ENCODE measurements around the gene SLCO6A1.
"Not testable (repeated sequence)": the region's sequence is repeated elsewhere in the genome, so short reads cannot be mapped to it uniquely, and the experiment has no call there.

Gene SLCO6A1, protein sequence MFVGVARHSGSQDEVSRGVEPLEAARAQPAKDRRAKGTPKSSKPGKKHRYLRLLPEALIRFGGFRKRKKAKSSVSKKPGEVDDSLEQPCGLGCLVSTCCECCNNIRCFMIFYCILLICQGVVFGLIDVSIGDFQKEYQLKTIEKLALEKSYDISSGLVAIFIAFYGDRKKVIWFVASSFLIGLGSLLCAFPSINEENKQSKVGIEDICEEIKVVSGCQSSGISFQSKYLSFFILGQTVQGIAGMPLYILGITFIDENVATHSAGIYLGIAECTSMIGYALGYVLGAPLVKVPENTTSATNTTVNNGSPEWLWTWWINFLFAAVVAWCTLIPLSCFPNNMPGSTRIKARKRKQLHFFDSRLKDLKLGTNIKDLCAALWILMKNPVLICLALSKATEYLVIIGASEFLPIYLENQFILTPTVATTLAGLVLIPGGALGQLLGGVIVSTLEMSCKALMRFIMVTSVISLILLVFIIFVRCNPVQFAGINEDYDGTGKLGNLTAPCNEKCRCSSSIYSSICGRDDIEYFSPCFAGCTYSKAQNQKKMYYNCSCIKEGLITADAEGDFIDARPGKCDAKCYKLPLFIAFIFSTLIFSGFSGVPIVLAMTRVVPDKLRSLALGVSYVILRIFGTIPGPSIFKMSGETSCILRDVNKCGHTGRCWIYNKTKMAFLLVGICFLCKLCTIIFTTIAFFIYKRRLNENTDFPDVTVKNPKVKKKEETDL

DNA sequence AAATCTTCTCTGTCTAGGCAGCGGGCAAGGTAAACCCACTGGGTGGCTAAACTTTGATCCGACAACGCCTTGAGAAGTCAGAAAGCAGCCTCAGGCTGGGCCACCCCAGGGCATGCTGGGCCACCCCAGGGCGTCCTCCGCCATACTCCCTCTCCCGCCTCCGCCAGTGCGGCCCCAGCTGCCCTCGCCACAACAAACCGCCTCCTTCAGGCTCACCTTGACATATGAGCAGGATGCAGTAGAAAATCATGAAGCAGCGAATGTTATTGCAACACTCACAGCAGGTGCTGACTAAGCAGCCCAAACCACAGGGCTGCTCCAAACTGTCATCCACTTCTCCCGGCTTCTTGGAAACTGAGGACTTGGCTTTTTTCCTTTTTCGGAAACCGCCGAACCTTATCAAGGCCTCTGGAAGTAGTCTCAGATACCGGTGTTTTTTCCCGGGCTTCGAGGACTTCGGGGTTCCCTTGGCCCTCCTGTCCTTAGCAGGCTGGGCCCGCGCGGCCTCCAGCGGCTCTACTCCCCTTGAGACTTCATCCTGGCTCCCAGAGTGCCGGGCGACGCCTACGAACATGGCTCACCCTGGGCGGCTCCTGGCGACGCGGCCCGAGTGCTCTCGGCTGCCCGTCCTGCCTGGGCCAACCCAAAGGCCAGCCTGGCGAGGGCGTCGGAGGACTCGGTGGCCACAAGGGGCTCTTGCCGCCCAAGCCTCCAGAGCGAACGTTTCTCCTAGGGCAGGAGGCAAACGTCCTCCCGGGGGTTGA, at the start of gene SLCO6A1:
TSS of gene SLCO6A1 (minus strand) at position 731 of the 764 bp plus-strand sequence. CDS start at position 574, 157 bp downstream.
- no peak for DNase-seq (ENCODE audit: low spot score)

DNA sequence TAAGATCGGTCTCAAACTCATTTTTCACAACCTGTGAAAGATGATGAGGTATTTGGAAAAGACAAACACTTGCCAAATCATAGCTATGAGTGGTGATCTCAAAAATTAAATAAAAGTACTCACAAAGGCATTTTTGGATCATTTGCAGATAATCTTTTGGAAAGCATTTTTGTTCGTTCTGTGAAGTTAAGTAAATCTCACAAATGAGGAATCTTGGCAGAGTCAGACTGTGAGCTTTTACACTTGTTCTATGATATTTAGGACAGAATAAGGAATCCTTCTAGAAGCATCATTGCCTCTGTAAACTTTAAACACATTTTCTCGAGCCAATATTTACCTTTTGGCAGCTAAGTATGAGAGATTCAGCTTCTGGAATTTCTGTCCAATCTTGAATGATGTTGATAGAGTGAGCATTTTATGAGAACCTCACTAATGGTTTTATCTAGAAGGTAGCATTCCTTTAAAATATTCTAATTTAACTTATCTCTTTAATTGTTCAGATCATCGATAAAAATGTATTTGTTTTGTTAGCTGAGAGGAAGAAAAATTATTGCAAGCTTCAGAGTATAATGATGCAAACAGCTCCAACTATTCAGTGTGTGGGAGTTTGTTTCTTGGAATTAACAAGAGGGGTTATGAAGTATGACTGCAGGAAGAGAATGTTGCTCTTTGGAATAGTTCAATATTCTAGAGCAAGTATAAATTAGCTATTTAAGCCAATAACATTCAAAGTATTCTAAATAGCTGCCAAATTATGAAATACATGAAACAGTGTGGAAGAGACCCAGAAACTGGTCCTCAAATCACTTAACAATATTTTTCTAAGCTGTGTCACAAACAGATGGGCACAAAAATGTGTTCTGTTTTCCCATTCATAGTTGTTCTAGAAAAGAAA, 48.6 kb upstream of the SLCO6A1 start:
- no peak for DNase-seq (ENCODE audit: low spot score)

DNA sequence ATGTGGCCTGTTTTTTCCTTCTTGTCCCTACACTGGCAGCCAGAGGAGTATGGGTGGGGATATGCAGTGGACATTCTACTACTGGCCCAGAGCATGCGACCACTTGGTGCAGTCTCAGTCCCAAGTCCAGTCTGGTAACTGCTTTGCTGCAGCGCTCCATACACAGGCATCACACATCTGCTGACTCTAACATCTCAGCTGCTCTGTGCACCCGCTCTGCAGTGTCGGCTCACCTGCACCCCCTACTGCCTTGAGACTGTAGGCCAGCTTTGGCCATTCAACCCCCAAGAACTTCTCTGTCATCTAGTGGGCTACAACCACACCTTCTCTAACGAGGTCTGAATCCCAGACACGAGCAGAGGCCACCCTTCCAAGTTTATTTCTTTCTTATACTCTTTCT, 46.4 kb upstream of the SLCO6A1 start:
- no peak for DNase-seq (ENCODE audit: low spot score)

DNA sequence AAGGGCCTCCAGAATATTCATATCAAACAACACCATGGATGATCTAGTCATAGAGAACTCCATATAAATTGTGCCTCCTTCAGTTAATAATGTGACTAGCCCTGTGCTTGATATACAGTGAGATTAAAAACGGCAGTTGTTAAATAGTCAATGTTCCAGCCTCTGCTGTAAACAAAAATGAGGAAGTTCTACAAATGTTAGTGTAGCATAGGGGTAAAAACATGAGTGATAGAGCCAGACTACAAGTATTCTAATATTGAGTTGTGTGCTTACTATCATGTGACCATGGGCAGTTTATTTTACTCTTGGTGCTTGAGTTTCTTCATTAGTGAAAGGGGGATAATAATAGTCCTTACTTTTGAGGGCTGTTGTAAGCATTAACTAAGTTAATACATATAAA, 43.3 kb upstream of the SLCO6A1 start:
- no peak for DNase-seq (ENCODE audit: low spot score)

DNA sequence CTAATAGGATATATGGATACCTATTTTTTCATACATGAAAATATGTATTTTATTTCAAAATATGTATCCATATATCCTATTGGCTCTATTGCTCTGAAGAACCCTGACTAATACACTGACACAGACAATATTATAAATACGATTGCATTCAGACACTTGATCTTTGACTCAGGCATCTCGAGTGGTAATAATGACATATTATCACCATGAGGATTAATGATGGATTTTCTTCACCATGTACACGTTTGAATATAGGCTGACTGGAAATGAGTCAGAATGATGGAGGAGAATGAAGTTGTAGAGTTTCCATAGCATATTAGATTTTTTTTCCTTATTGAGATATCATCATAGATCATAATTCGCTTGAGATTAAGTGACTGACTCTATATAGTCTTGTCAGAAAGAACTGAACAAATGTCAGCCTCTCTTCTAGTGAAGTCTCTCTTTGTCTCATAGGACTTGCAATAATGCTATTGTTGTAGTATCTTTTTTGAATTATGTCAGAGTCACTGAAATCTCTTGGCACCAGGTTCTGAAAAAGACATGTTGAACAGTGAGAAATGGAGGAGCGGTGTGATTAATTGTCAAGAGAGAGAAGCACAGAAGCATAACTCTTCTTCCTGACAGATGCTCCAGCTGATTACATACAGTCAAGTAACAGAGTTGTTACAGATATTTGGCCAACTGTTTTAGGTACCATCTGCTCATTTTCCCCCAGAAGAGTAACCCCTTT, 41.4 kb upstream of the SLCO6A1 start:
- no peak for DNase-seq (ENCODE audit: low spot score)

DNA sequence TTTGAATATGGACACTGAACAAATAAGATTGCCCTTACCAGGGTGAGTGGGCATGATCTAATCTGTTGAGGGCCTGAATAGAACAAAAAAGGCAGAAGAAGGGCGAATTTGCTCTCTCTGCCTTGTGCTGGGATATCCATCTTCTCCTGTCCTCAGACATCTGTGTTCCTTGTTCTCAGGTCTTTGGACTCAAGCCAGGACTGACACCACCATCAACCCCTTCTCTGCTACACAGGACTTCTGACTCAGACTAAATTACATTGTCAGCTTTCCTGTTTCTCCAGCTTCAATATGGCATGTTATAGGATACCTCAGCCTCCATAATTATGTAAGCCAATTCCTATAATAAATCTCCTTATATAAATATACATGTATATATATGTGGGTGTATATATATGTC, 40.8 kb upstream of the SLCO6A1 start:
- DNase-seq (ENCODE audit: low spot score), result no peak

DNA sequence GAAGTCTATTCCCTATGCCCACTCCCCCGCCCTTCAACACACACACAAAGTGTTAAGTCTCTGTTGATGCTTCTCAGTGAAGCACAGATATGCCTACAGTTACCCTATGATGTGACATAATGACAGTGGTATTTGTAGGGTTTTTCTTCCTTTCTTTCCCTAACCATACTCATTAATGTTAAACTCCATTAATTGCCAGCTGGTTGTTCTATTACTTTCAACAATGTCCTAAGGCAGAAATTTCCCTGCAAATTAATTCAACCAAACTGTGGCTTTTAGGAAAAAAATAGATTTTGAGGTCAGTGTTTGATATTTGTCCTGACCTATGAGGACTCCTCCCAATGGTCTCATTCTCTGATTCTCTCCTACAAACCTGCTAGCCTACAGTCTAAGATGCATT, 38.2 kb upstream of the SLCO6A1 start:
- DNase-seq (ENCODE audit: low spot score), result no peak

DNA sequence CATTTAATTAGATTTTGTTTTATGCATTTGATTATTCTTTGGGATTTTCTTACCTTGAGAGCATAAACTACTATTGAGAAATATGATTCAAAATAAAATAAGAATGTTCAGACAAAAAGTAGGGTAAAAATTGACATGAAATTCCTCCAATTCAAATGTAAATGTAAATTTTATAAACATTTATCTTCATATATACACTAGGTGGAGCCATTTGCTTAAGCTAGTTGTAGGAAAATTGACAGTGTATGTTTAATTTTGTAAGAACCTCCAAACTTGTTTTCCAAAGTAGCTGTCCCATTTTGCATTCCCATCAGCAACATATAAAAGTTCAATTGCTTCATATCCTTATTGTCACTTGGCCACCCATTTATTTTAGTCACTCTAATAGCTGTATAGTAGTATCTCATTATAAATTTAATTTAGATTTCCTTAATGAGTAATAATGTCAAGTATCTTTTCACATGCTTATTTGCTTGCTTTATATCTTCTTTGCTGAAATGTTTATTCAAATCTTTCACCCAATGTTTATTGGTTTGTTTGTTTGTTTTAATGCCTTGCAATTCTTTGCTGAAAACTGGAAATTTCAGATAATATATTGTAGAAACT, 37.6 kb upstream of the SLCO6A1 start:
- no peak for DNase-seq (ENCODE audit: low spot score)

DNA sequence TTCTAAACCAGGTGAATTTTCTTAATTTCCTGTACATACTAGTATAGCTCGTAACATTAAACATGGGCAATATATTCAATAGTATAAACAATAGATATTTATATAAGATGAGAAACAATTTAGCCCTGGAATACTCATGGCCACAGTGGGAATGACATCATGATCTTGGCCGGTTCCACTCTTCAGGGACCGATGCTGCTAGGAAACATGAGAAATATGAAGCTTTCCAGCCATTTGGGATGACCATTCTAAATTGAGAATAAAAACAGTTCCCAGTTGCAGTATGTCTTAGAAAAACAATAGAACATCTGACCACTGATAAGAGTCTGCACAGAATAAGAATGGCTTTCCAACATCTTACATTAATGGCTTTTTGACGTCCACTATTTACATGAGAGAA, 33.3 kb upstream of the SLCO6A1 start:
- no peak for DNase-seq (ENCODE audit: low spot score)

DNA sequence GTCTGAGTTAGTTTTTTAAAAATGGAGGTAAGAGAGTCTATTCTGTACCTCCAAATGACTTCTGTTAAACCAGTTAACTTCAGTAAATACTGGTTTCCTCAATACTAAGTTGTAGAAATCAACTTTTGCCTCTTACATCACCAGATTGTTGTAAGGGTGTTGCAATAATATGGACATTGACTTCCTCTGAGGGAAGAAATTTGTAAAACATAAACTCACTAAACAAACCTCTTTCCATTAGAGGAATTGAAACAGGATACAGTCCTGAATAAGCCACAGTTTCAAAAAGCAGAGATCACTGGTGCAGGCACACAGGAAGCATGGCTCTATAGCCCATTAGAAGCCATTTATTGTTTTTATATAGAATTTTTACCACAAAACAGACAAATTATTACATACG, 32.7 kb upstream of the SLCO6A1 start:
- no peak for DNase-seq (ENCODE audit: low spot score)

DNA sequence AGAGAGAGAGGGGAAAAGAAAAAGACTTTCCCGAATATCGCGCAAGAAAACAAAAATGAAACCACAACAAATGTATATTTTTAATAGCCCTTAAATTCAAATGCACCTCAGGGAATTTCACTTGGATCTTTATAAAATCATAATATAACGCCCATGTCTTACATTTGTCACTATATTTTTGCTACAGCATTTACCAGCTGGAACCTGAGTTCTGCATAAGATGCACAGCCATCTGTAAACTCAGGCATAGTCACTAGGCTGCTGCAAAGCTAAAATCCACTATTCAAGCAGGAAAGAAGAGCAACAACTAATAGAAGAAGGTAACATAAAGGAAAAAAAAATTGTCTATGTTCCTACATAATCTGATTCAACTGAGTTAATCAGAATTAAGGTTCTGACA, 30.6 kb upstream of the SLCO6A1 start:
- DNase-seq (ENCODE audit: low spot score), result no peak

DNA sequence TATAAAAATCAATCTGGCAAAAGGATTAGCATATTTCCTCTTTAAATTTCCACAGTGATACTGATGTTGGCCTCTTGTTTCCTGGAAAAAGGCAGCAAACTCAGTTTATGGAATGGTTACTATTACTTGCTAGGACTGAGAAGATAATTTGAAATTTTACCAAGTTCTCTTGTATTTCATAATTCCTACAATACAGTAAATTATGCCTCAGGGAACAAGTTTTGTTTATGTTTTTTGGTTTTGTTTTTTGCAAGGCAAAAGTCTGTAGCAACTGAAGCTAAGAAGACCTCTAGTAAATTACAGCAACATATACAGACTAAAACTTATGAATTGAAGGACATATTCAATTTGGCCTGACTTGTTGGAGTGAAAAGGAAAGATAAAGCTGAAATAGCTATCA, 30.2 kb upstream of the SLCO6A1 start:
- no peak for DNase-seq (ENCODE audit: low spot score)

DNA sequence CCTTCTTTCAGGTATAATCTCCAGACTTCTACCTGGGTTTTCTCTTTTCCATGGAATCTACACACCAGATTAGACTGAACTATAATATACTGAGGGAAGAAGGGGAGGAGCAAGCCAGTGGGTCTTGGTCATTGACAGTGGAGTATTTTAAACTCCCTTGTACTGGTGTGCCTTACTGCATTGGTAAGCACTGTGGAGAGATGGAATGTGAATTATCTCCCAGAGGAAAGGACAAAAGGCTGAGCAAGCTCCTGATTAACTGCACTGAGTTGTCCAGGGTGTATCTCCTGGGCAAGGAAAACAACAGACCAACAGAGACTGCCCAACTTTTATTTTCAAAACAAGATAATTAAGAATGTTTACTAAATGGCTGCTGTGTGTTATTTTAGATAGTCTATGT, 29.8 kb upstream of the SLCO6A1 start:
- DNase-seq (ENCODE audit: low spot score), result no peak

DNA sequence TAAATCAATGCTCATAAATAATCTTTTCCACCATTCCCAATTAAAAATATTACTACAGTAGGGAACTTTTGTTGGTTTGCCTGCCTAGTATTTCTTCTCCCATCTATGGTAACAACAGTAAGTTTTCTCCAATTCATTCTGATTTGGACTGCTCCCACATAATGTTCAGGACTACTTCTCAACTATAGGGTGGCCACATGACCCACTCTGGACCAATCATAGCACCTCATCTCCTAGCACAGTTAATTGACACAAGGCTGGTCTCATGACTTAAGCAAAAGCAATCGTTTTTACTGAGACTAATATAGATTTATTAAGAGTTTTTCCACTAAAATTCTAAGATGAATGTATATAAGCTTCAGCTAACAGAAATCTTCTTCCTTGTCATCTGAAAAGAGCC, 28.7 kb upstream of the SLCO6A1 start:
- no peak for DNase-seq (ENCODE audit: low spot score)

DNA sequence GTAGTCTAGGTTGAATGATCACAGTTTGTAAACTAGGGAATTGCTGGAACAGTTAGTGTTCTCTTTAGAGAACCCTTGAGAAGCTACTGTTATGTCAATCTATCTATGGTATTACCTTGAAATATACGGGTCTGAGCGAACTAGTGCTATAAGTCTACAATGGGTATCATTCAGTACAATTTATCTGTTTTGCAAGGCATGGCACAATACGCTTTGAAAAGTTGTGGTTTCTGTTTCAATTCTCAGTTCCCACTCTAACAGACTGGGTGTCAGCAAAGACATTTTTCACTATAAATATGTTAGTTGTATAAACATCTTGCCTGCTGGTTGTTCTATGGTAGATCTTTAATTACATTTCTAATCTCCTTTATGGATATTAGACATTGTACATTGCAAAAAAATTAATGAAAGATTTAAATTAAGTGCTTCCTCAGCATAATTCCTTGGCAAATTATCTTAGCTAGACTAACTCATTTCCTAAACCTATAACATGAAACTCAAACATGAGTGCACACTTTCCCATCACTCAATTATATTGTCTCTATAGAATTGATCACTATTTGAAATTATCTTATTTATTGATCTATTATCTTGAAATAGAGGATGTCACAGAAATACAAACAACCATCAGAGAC, 24.9 kb upstream of the SLCO6A1 start:
- DNase-seq (ENCODE audit: low spot score), result no peak

DNA sequence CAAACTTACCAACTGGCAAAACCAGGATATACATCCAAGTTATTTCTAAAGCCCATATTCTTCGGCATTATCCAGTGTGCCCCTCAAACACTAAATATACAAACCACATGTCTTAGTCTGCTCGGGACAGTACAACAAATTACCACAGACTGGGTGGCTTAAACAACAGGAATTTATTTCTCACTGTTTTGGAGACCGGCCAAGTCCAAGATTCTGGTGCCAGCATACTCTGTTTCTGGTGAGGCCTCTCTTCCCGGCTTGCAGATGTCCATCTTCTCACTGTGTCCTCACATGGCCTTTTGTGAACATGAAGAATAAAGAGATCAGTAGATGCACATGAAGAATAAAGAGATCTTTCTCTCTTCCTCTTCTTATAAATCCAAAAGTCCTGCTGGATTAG, 12.9 kb upstream of the SLCO6A1 start:
- DNase-seq (ENCODE audit: low spot score), result no peak

DNA sequence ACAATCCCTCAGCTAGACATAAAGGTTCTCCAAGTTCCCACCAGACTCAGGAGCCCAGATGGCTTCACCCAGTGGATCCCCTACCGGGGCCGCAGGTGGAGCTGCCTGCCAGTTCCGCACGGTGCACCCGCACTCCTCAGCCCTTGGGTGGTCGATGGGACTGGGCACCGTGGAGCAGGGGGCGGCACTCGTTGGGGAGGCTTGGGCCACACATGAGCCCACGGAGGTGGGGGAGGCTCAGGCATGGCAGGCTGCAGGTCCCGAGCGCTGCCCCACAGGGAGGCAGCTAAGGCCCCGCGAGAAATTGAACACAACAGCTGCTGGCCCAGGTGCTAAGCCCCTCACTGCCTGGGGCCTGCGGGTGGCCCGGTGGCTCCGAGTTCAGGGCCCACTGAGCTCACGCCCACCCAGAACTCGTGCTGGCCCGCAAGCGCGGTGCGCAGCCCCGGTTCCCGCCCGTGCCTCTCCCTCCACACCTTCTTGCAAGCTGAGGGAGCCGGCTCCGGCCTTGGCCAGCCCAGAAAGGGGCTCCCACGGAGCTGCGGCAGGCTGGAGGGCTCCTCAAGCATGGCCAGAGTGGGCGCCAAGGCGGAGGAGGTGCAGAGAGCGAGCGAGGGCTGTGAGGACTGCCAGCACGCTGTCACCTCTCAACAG, 7.4 kb downstream of the SLCO6A1 start:
- DNase-seq (ENCODE audit: low spot score), result not testable (repeated sequence)

DNA sequence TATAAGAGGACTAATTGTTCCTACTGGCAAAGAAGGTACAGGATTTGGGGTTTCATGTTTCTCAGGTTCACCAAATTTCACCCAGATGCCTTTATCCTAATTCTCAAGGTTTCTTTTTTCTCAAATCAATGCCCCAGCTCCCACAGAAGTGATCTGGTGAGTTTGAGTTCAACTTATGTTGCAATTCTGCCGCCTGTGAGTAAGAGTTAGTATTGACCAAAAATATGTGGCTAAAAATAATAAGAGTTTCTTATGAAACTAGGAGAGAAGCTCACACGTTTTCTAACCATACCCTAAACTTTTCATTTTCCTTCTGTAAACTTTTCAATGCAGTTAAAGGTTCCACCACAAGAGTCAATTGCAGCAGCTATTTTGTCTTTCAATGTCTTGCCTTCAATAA, 15.1 kb downstream of the SLCO6A1 start:
- no peak for DNase-seq (ENCODE audit: low spot score)

DNA sequence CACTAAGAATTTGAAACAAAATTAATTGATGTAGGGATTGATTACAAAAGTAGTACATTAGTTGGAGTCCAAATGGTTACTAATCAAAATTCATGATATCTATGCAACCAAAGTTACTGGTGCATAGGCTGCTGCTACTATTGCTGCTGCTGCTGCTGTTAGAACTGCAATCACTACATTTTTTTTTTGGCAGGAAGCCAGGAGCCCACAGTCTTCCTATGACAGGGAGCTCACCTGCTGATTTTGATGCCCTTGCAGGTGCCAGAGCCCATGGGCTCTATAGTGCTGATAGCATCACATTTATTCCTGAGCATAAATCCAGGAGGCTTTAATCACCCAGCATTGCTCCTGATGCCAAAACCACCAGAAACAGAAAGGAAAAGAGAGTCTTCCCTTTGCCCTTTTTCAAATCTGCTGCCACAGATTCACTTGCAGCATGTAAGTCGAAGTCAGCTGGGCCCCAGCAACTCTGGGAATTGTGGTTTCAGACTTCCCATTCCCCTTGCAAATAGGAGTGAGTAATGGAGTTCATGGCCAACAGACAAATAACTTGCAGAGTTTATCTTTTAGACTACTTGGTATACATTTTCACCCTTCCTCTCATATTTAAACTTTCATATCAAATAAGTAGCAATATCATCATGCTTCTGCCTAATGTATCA, 17.6 kb downstream of the SLCO6A1 start:
- no peak for DNase-seq (ENCODE audit: low spot score)

Measured in COLO829 (cell line).